ENCODE data around the gene TBC1D22A.

TBC1D22A gene

GRCh38 chr22:46783721-46784120 lies 21.3 kb downstream of the TBC1D22A start:
- ChIA-PET POLR2A (no interaction called here), CTCF (interaction anchor here (3.2 to 4.5 kb wide), 2 partner anchors 15 to 20 kb away, joined by 16 to 23 read pairs; no protein-coding TSS in a partner anchor)
- DNase-seq (ENCODE audit: low read depth, low spot score): no peak
- TF ChIP-seq CTCF (IDR thresholded peaks at IDR 0.05; ENCODE audit: insufficient read depth, low read length, missing control alignments): no peak
- no peak overlapping the region for H3K4me3 ChIP-seq (ENCODE audit: low read depth, low read length)

- no peak for DNase-seq (ENCODE audit: low read depth, low spot score)
- TF ChIP-seq CTCF (IDR thresholded peaks at IDR 0.05; ENCODE audit: insufficient read depth, low read length, missing control alignments): no peak
- CTCF ChIA-PET: interaction anchor here (2.7 kb wide), 1 partner anchor 10 kb away, joined by 11 read pairs; no protein-coding TSS in a partner anchor
- POLR2A ChIA-PET: no interaction called here
- no peak overlapping the region for H3K4me3 ChIP-seq (ENCODE audit: low read depth, low read length)
Measured at GRCh38 chr22:46788441-46789172, 26.2 kb downstream of the TBC1D22A start.

- no peak for TF ChIP-seq CTCF (IDR thresholded peaks at IDR 0.05; ENCODE audit: insufficient read depth, low read length, missing control alignments)
- DNase-seq (ENCODE audit: low read depth, low spot score): no peak
- POLR2A ChIA-PET: no interaction called here
- no peak overlapping the region for H3K4me3 ChIP-seq (ENCODE audit: low read depth, low read length)
- CTCF ChIA-PET: interaction anchor here (6.6 kb wide), 1 partner anchor 14 kb away, joined by 57 read pairs; no protein-coding TSS in a partner anchor
Measured at GRCh38 chr22:46789992-46790391, 27.5 kb downstream of the TBC1D22A start.

- TF ChIP-seq CTCF (IDR thresholded peaks at IDR 0.05; ENCODE audit: insufficient read depth, low read length, missing control alignments): no peak
- DNase-seq (ENCODE audit: low read depth, low spot score): no peak
- ChIA-PET CTCF (interaction anchor here (6.6 kb wide), 1 partner anchor 12 kb away, joined by 57 read pairs; no protein-coding TSS in a partner anchor), POLR2A (interaction anchor here (0.8 kb wide), 1 partner anchor 29 kb away, joined by 3 read pairs; the partner anchor contains the start of gene TBC1D22A)
- no peak overlapping the region for H3K4me3 ChIP-seq (ENCODE audit: low read depth, low read length)
Measured at GRCh38 chr22:46791201-46791731, 28.8 kb downstream of the TBC1D22A start.

GRCh38 chr22:46792061-46792796 lies 29.8 kb downstream of the TBC1D22A start:
- TF ChIP-seq CTCF (IDR thresholded peaks at IDR 0.05; ENCODE audit: insufficient read depth, low read length, missing control alignments): no peak
- H3K4me3 ChIP-seq (ENCODE audit: low read depth, low read length): no peak overlapping the region
- DNase-seq (ENCODE audit: low read depth, low spot score): no peak
- POLR2A ChIA-PET: no interaction called here
- CTCF ChIA-PET: interaction anchor here (1.2 to 6.6 kb wide), 2 partner anchors 11 to 52 kb away, joined by 3 to 57 read pairs; no protein-coding TSS in a partner anchor

GRCh38 chr22:46792841-46793261 lies 30.4 kb downstream of the TBC1D22A start:
- H3K4me3 ChIP-seq (ENCODE audit: low read depth, low read length): no peak overlapping the region
- TF ChIP-seq CTCF (IDR thresholded peaks at IDR 0.05; ENCODE audit: insufficient read depth, low read length, missing control alignments): no peak
- DNase-seq (ENCODE audit: low read depth, low spot score): no peak
- ChIA-PET POLR2A (no interaction called here), CTCF (interaction anchor here (1.2 to 6.6 kb wide), 3 partner anchors 11 to 1699 kb away, joined by 3 to 57 read pairs (median 3); no protein-coding TSS in a partner anchor)
